ENCODE results near the gene TCTN2. TPM values are rescaled to one million over a fixed set of nuclear protein-coding genes. Genes with fewer than 3 reads are reported as not detected.

TCTN2 gene
- total RNA-seq, 2 experiments from 2014 or later = 4.7 to 7.8 TPM

GRCh38 chr12:123656392-123656791 is 14.5 kb upstream of the TCTN2 start:
- POLR2A ChIA-PET = interaction anchor here (0.6 kb wide), 1 partner anchor 1646 kb away, joined by 3 read pairs; no protein-coding TSS in a partner anchor
- no peak for DNase-seq (ENCODE audit: low spot score)
- no peak overlapping the region for H3K27ac ChIP-seq (ENCODE audit: low read depth, low read length, poor library complexity, severe bottlenecking)
- no peaks in the 10 kb centered on the region for H3K9me2 ChIP-seq (ENCODE audit: insufficient read depth, low read length)
- H3K4me2 ChIP-seq (ENCODE audit: low read length) = no peak overlapping the region
- no peaks in the 10 kb centered on the region for H3K79me2 ChIP-seq (ENCODE audit: insufficient read depth, low read depth, low read length)
- no peaks in the 10 kb centered on the region for H4K20me1 ChIP-seq (ENCODE audit: insufficient read depth, low read length)
- TF ChIP-seq CTCF (conservative IDR thresholded peaks at IDR 0.05; ENCODE audit: low read length) (no peak), EZH2phosphoT487 (IDR thresholded peaks at IDR 0.05; ENCODE audit: borderline replicate concordance, low read depth, low read length) (no peak)
- H2AFZ ChIP-seq (ENCODE audit: low read length) = no peak overlapping the region
- no TSS peak for BruUV-seq (replicated peaks)
- no peaks in the 10 kb centered on the region for H3K9me3 ChIP-seq (ENCODE audit: low read length)
- intact Hi-C loops (cut with micrococcal nuclease; ENCODE audit: unreplicated experiment) = no loop called here
- no peak overlapping the region for H3K4me3 ChIP-seq (ENCODE audit: low read depth, low read length, poor library complexity, severe bottlenecking)
- CTCF ChIA-PET (ENCODE audit: unreplicated experiment) = no interaction called here
- H3K4me1 ChIP-seq (ENCODE audit: insufficient read depth, low read length, poor library complexity, severe bottlenecking) = peaks cover 18% of the 10 kb centered on the region
- peaks cover 90% of the 10 kb centered on the region for H3K36me3 ChIP-seq (ENCODE audit: insufficient read depth, low read length)

- Histone ChIP-seq H3K4me3 (ENCODE audit: low read depth, low read length, poor library complexity, severe bottlenecking) (no peak overlapping the region), H2AFZ (ENCODE audit: low read length) (no peak overlapping the region), H3K9me2 (ENCODE audit: insufficient read depth, low read length) (no peaks in the 10 kb centered on the region), H3K9me3 (ENCODE audit: low read length) (no peaks in the 10 kb centered on the region), H3K4me1 (ENCODE audit: insufficient read depth, low read length, poor library complexity, severe bottlenecking) (peaks cover 18% of the 10 kb centered on the region), H3K79me2 (ENCODE audit: insufficient read depth, low read depth, low read length) (no peaks in the 10 kb centered on the region), H4K20me1 (ENCODE audit: insufficient read depth, low read length) (no peaks in the 10 kb centered on the region), H3K36me3 (ENCODE audit: insufficient read depth, low read length) (peaks cover 86% of the 10 kb centered on the region), H3K27ac (ENCODE audit: low read depth, low read length, poor library complexity, severe bottlenecking) (no peak overlapping the region), H3K4me2 (ENCODE audit: low read length) (no peak overlapping the region)
- BruUV-seq (replicated peaks) = no TSS peak
- POLR2A ChIA-PET = interaction anchor here (0.5 kb wide), 2 partner anchors 17 to 48 kb away, joined by 3 read pairs; no protein-coding TSS in a partner anchor
- intact Hi-C loops (cut with micrococcal nuclease; ENCODE audit: unreplicated experiment) = no loop called here
- CTCF ChIA-PET (ENCODE audit: unreplicated experiment) = no interaction called here
- DNase-seq (ENCODE audit: low spot score) = no peak
- TF ChIP-seq CTCF (conservative IDR thresholded peaks at IDR 0.05; ENCODE audit: low read length) = no peak
- TF ChIP-seq EZH2phosphoT487 (IDR thresholded peaks at IDR 0.05; ENCODE audit: borderline replicate concordance, low read depth, low read length) = no peak
Measured at GRCh38 chr12:123657211-123657610, 13.7 kb upstream of the TCTN2 start.

- no peak for DNase-seq (ENCODE audit: low spot score)
- H4K20me1 ChIP-seq (ENCODE audit: insufficient read depth, low read length) = no peaks in the 10 kb centered on the region
- no peak overlapping the region for H2AFZ ChIP-seq (ENCODE audit: low read length)
- H3K4me2 ChIP-seq (ENCODE audit: low read length) = no peak overlapping the region
- peaks cover 8% of the 10 kb centered on the region for H3K4me1 ChIP-seq (ENCODE audit: insufficient read depth, low read length, poor library complexity, severe bottlenecking)
- H3K36me3 ChIP-seq (ENCODE audit: insufficient read depth, low read length) = peaks cover 73% of the 10 kb centered on the region
- no peak overlapping the region for H3K4me3 ChIP-seq (ENCODE audit: low read depth, low read length, poor library complexity, severe bottlenecking)
- no peaks in the 10 kb centered on the region for H3K9me3 ChIP-seq (ENCODE audit: low read length)
- ChIA-PET POLR2A (interaction anchor here (0.6 to 0.8 kb wide), 2 partner anchors 48 to 345 kb away, joined by 3 to 4 read pairs; no protein-coding TSS in a partner anchor), CTCF (ENCODE audit: unreplicated experiment) (no interaction called here)
- BruUV-seq (replicated peaks) = no TSS peak
- TF ChIP-seq CTCF (conservative IDR thresholded peaks at IDR 0.05; ENCODE audit: low read length) (no peak), EZH2phosphoT487 (IDR thresholded peaks at IDR 0.05; ENCODE audit: borderline replicate concordance, low read depth, low read length) (no peak)
- no peaks in the 10 kb centered on the region for H3K9me2 ChIP-seq (ENCODE audit: insufficient read depth, low read length)
- H3K79me2 ChIP-seq (ENCODE audit: insufficient read depth, low read depth, low read length) = no peaks in the 10 kb centered on the region
- no peak overlapping the region for H3K27ac ChIP-seq (ENCODE audit: low read depth, low read length, poor library complexity, severe bottlenecking)
- intact Hi-C loops (cut with micrococcal nuclease; ENCODE audit: unreplicated experiment) = no loop called here
Measured at GRCh38 chr12:123659996-123660727, 10.8 kb upstream of the TCTN2 start.
